Panc1 (cell line): ENCODE measurements around the gene MRGPRX2. TPM values are rescaled to one million over a fixed set of nuclear protein-coding genes. Genes with fewer than 3 reads are reported as not detected.

Experiments
- ATAC-seq: fragments of 200-7000 bp; cut with Tn5 transposase; 2 replicates; pipeline ENCODE4 v1.9.1; 2020; ENCODE audit warnings: mild to moderate bottlenecking, moderate library complexity
- BruUV-seq: library from RNA; stranded (reverse); fragments of 400-500 nt; replicated peaks from 2 replicates; lab custom pipeline; 2021; lab: Mats Ljungman, UMichigan
- CTCF ChIA-PET: fragments of 300-600 bp; sonication (Branson Sonifier 250); formaldehyde crosslinking; loops from one replicate; lab custom pipeline; 2022; ENCODE audit warnings: antibody characterized with exemption; lab: Charles Lee
- POLR2A ChIA-PET: fragments of 300-600 bp; sonication (Branson Sonifier 250); formaldehyde crosslinking; loops from one replicate; lab custom pipeline; 2022; ENCODE audit warnings: antibody characterized with exemption; lab: Charles Lee
- DNase-seq: peaks from one replicate; pipeline ENCODE4 v3.0.0-alpha.2; 2010; ENCODE audit warnings: low read depth, low spot score
- H3K27ac ChIP-seq: 2 replicates; pipeline ENCODE4 v1.5.1; 2011; ENCODE audit warnings: mild to moderate bottlenecking, low read length, inconsistent platforms
- H3K27me3 ChIP-seq: fragments of 200-500 bp; sonication (Bioruptor generic); 2 replicates; pipeline ENCODE4 v1.6.0; 2014; ENCODE audit warnings: low read length, inconsistent platforms; ENCODE audit not compliant: control insufficient read depth, insufficient read depth
- H3K36me3 ChIP-seq: fragments of 200-500 bp; sonication (Bioruptor generic); 2 replicates; pipeline ENCODE4 v1.5.1; 2014; ENCODE audit warnings: inconsistent platforms, mild to moderate bottlenecking, low read length, moderate library complexity; ENCODE audit not compliant: control insufficient read depth, insufficient read depth
- H3K4me1 ChIP-seq: 2 replicates; pipeline ENCODE4 v1.5.1; 2011; ENCODE audit warnings: inconsistent platforms, mild to moderate bottlenecking, low read length, moderate library complexity; ENCODE audit not compliant: control insufficient read depth, insufficient read depth
- H3K4me3 ChIP-seq, 2 experiments: 2 replicates each; pipeline ENCODE4 v1.5.1; 2011 to 2012; ENCODE audit warnings: low read depth in 2 of 2, low read length in 2 of 2, mild to moderate bottlenecking in 2 of 2, inconsistent platforms in 1 of 2, moderate library complexity in 1 of 2
- H3K9me3 ChIP-seq: fragments of 200-500 bp; sonication (Bioruptor generic); 2 replicates; pipeline ENCODE4 v1.5.1; 2014; ENCODE audit warnings: low read depth, mild to moderate bottlenecking, inconsistent platforms, low read length, moderate library complexity; ENCODE audit not compliant: control insufficient read depth, insufficient read depth
- POLR2AphosphoS5 ChIP-seq: IDR thresholded peaks from 2 replicates; pipeline ENCODE4 v1.6.1; 2012; ENCODE audit warnings: mild to moderate bottlenecking, low read depth, low read length, moderate library complexity
- SIN3A ChIP-seq: IDR thresholded peaks from 2 replicates; pipeline ENCODE4 v1.6.1; 2012; ENCODE audit warnings: low read depth, mild to moderate bottlenecking, low read length, moderate library complexity, borderline replicate concordance; ENCODE audit not compliant: insufficient read depth
- TCF7L2 ChIP-seq: IDR thresholded peaks from 2 replicates; pipeline ENCODE4 v1.6.1; 2011; ENCODE audit warnings: mild to moderate bottlenecking, low read depth, low read length, inconsistent platforms
- in situ Hi-C: cut with HindIII; loops from 2 replicates; pipeline ENCODE4 v1.10.0; 2016; ENCODE audit warnings: low sequenced_read_pairs, low pct_unique_long_range_greater_than_20kb
- intact Hi-C: fragments of 100-400 bp; cut with micrococcal nuclease; formaldehyde crosslinking; loops from one replicate; pipeline ENCODE4 v1.10.0; 2022; ENCODE audit not compliant: unreplicated experiment
- total RNA-seq: library from RNA; stranded (reverse); gene quantifications from one replicate; pipeline ENCODE4 v1.2.1, GENCODE V29; 2021; ENCODE audit not compliant: unreplicated experiment
- TF ChIP-seq, protein P1 (sequence below), 2 experiments: IDR thresholded peaks; 2 replicates each; pipeline ENCODE4 v1.6.1; 2011 to 2012; ENCODE audit warnings: low read depth in 2 of 2, control low read depth in 1 of 2, low read length in 1 of 2, mild to moderate bottlenecking in 1 of 2, moderate library complexity in 1 of 2; ENCODE audit not compliant: insufficient read depth in 1 of 2
- TF ChIP-seq, protein P2 (sequence below): fragments of 450-650 bp; IDR thresholded peaks from 2 replicates; pipeline ENCODE4 v1.5.1; 2017; ENCODE audit warnings: mild to moderate bottlenecking

The MRGPRX2 gene
- total RNA-seq, 1 experiment from 2014 or later = not detected

- in situ Hi-C loops = no loop called here
- ATAC-seq = no peak
- H3K27ac ChIP-seq = no peak overlapping the region
- CTCF ChIA-PET = no interaction called here
- H3K9me3 ChIP-seq = no peaks in the 10 kb centered on the region
- no peak overlapping the region for H3K4me3 ChIP-seq
- POLR2A ChIA-PET = no interaction called here
- BruUV-seq = no TSS peak
- TF ChIP-seq, protein P1, sequence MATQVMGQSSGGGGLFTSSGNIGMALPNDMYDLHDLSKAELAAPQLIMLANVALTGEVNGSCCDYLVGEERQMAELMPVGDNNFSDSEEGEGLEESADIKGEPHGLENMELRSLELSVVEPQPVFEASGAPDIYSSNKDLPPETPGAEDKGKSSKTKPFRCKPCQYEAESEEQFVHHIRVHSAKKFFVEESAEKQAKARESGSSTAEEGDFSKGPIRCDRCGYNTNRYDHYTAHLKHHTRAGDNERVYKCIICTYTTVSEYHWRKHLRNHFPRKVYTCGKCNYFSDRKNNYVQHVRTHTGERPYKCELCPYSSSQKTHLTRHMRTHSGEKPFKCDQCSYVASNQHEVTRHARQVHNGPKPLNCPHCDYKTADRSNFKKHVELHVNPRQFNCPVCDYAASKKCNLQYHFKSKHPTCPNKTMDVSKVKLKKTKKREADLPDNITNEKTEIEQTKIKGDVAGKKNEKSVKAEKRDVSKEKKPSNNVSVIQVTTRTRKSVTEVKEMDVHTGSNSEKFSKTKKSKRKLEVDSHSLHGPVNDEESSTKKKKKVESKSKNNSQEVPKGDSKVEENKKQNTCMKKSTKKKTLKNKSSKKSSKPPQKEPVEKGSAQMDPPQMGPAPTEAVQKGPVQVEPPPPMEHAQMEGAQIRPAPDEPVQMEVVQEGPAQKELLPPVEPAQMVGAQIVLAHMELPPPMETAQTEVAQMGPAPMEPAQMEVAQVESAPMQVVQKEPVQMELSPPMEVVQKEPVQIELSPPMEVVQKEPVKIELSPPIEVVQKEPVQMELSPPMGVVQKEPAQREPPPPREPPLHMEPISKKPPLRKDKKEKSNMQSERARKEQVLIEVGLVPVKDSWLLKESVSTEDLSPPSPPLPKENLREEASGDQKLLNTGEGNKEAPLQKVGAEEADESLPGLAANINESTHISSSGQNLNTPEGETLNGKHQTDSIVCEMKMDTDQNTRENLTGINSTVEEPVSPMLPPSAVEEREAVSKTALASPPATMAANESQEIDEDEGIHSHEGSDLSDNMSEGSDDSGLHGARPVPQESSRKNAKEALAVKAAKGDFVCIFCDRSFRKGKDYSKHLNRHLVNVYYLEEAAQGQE (IDR thresholded peaks at IDR 0.05; ENCODE audit: insufficient read depth in 1 of 2, low read depth in 2 of 2, low read length in 1 of 2) = no peak
- TF ChIP-seq SIN3A = no peak
- TF ChIP-seq TCF7L2 = no peak
- no peak for TF ChIP-seq POLR2AphosphoS5
- DNase-seq = no peak
- peaks cover 17% of the 10 kb centered on the region for H3K27me3 ChIP-seq
- no peaks in the 10 kb centered on the region for H3K4me1 ChIP-seq
- intact Hi-C loops = no loop called here
- H3K36me3 ChIP-seq = no peaks in the 10 kb centered on the region
Observed at GRCh38 chr11:19020831-19021230, 39.7 kb downstream of the MRGPRX2 start.

GRCh38 chr11:19018901-19019300 is 41.6 kb downstream of the MRGPRX2 start:
- TF ChIP-seq, protein P1 (IDR thresholded peaks at IDR 0.05; ENCODE audit: insufficient read depth in 1 of 2, low read depth in 2 of 2, low read length in 1 of 2) = peak in 1 of 2 experiments; percentile 61; a peak in 2 of 4 replicates
- TF ChIP-seq, protein P2, sequence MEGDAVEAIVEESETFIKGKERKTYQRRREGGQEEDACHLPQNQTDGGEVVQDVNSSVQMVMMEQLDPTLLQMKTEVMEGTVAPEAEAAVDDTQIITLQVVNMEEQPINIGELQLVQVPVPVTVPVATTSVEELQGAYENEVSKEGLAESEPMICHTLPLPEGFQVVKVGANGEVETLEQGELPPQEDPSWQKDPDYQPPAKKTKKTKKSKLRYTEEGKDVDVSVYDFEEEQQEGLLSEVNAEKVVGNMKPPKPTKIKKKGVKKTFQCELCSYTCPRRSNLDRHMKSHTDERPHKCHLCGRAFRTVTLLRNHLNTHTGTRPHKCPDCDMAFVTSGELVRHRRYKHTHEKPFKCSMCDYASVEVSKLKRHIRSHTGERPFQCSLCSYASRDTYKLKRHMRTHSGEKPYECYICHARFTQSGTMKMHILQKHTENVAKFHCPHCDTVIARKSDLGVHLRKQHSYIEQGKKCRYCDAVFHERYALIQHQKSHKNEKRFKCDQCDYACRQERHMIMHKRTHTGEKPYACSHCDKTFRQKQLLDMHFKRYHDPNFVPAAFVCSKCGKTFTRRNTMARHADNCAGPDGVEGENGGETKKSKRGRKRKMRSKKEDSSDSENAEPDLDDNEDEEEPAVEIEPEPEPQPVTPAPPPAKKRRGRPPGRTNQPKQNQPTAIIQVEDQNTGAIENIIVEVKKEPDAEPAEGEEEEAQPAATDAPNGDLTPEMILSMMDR = no peak
- TF ChIP-seq TCF7L2 = no peak
- TF ChIP-seq SIN3A = no peak
- Histone ChIP-seq H3K4me3 (no peak overlapping the region), H3K9me3 (no peaks in the 10 kb centered on the region), H3K27me3 (peaks cover 5% of the 10 kb centered on the region), H3K27ac (no peak overlapping the region), H3K4me1 (no peaks in the 10 kb centered on the region), H3K36me3 (no peaks in the 10 kb centered on the region)
- CTCF ChIA-PET = no interaction called here
- DNase-seq (no peak), ATAC-seq (no peak)
- in situ Hi-C loops = no loop called here
- intact Hi-C loops = no loop called here
- POLR2A ChIA-PET = no interaction called here
- BruUV-seq = no TSS peak
